Esophagus muscularis mucosa (tissue), 4 donors: Measurements from ENCODE around the gene PET117. TPM values are rescaled to one million over a fixed set of nuclear protein-coding genes. Genes with fewer than 3 reads are reported as not detected.
A peak's percentile ranks its signal among the peaks of the same experiment; 100 is the strongest.
"Not testable (repeated sequence)": the region's sequence is repeated elsewhere in the genome, so short reads cannot be mapped to it uniquely, and the experiment has no call there.

ENCODE experiments used
- DNase-seq: peaks from one replicate; pipeline ENCODE4 v3.0.0-alpha.2; 2017; ENCODE audit errors: extremely low spot score
- H3K27ac ChIP-seq, 4 donors: fragments of 200-600 bp; sonication (generic); replicated peaks in 1 of 4; 1 replicate in 3 of 4; 2 replicates in 1 of 4; pipeline ENCODE4 v1.5.1; 2016 to 2019; ENCODE audit warnings: mild to moderate bottlenecking in 1 of 4
- H3K27me3 ChIP-seq, 4 donors: fragments of 200-600 bp; sonication (generic); one replicate each; pipeline versions ENCODE4 v1.5.1 to v1.6.0; 2016 to 2019
- H3K36me3 ChIP-seq, 4 donors: fragments of 200-600 bp; sonication (generic); one replicate each; pipeline ENCODE4 v1.5.1; 2016 to 2019
- H3K4me1 ChIP-seq, 4 donors: fragments of 200-600 bp; sonication (generic); one replicate each; pipeline ENCODE4 v1.5.1; 2016 to 2019
- H3K4me3 ChIP-seq, 4 donors: fragments of 200-600 bp; sonication (generic); 1 replicate in 2 of 4; 2 replicates in 2 of 4; pipeline ENCODE4 v1.5.1; 2016 to 2019; ENCODE audit warnings: mild to moderate bottlenecking in 4 of 4, moderate library complexity in 1 of 4
- H3K9me3 ChIP-seq, 4 donors: fragments of 200-600 bp; sonication (generic); 1 replicate in 3 of 4; 2 replicates in 1 of 4; pipeline ENCODE4 v1.5.1; 2016 to 2019
- CTCF ChIP-seq, 3 experiments: fragments of 200-600 bp in 2 of 3; fragments of 450-650 bp in 1 of 3; sonication (generic) in 2 of 3; IDR thresholded peaks; one replicate each; pipeline ENCODE4 v1.5.1; 2017 to 2019; ENCODE audit warnings: antibody characterized with exemption in 3 of 3, mild to moderate bottlenecking in 2 of 3, moderate library complexity in 1 of 3
- EP300 ChIP-seq: sonication (generic); formaldehyde crosslinking; IDR thresholded peaks from one replicate; pipeline ENCODE4 v1.6.1; 2017; ENCODE audit warnings: antibody characterized with exemption
- POLR2A ChIP-seq: fragments of 450-650 bp; IDR thresholded peaks from one replicate; pipeline ENCODE4 v1.6.1; 2017; ENCODE audit warnings: antibody characterized with exemption, moderate library complexity, mild to moderate bottlenecking, low read depth
- POLR2AphosphoS5 ChIP-seq, 2 donors: sonication (generic); formaldehyde crosslinking; IDR thresholded peaks; one replicate each; pipeline ENCODE4 v1.6.1; 2017; ENCODE audit warnings: antibody characterized with exemption in 2 of 2
- WGBS: methylation state at CpG from one replicate; pipeline ENCODE4 v1.1.5; 2018; 5-methylcytosine and 5-hydroxymethylcytosine counted together
- intact Hi-C: fragments of 100-400 bp; cut with DNase I; formaldehyde crosslinking; loops from one replicate; pipeline ENCODE4 v1.15.1; 2023
- total RNA-seq, 4 donors: library from RNA; depleted of rRNA; stranded (reverse); fragments of >200 nt; gene quantifications; one replicate each; pipeline versions ENCODE4 v1.1.0 to v1.2.1, GENCODE V29; 2016

PET117 gene
- total RNA-seq, 4 donors from 2014 or later = 13.4 to 28.4 (median 16.9) TPM

GRCh38 chr20:18101125-18101810 lies 36.4 kb upstream of the PET117 start:
- H3K27me3 ChIP-seq = peaks cover 0 to 19% (median 0%) of the 10 kb centered on the region in 4 donors
- H3K36me3 ChIP-seq = no peaks in the 10 kb centered on the region
- no peaks in the 10 kb centered on the region for H3K9me3 ChIP-seq
- no peaks in the 10 kb centered on the region for H3K4me1 ChIP-seq
- H3K4me3 ChIP-seq = no peak overlapping the region
- peak; percentile 80 for DNase-seq
- intact Hi-C loops = no loop called here
- no peak overlapping the region for H3K27ac ChIP-seq
- WGBS = 44% methylated on average over 7 of the region's 7 CpGs
- no peak for TF ChIP-seq POLR2A
- TF ChIP-seq POLR2AphosphoS5 (IDR thresholded peaks at IDR 0.05) = no peak
- TF ChIP-seq CTCF (IDR thresholded peaks at IDR 0.05) = no peak
- no peak for TF ChIP-seq EP300

- intact Hi-C loops = no loop called here
- Histone ChIP-seq H3K4me3 (no peak overlapping the region), H3K4me1 (no peaks in the 10 kb centered on the region), H3K36me3 (no peaks in the 10 kb centered on the region), H3K27me3 (peaks cover 0 to 19% (median 0%) of the 10 kb centered on the region in 4 donors), H3K27ac (no peak overlapping the region), H3K9me3 (no peaks in the 10 kb centered on the region)
- WGBS = 83% methylated on average over 1 of the region's 1 CpG
- TF ChIP-seq EP300 (no peak), POLR2AphosphoS5 (IDR thresholded peaks at IDR 0.05) (no peak), CTCF (IDR thresholded peaks at IDR 0.05) (no peak), POLR2A (no peak)
- DNase-seq = no peak
Observed at GRCh38 chr20:18103497-18103896, 34.2 kb upstream of the PET117 start.

- H3K4me1 ChIP-seq = no peaks in the 10 kb centered on the region
- H3K27ac ChIP-seq = no peak overlapping the region
- no peak overlapping the region for H3K4me3 ChIP-seq
- 89% methylated on average over 2 of the region's 2 CpGs for WGBS
- H3K27me3 ChIP-seq = no peaks in the 10 kb centered on the region
- H3K36me3 ChIP-seq = no peaks in the 10 kb centered on the region
- DNase-seq = no peak
- H3K9me3 ChIP-seq = no peaks in the 10 kb centered on the region
- TF ChIP-seq POLR2AphosphoS5 (IDR thresholded peaks at IDR 0.05) = no peak
- no peak for TF ChIP-seq EP300
- TF ChIP-seq POLR2A = no peak
- no peak for TF ChIP-seq CTCF (IDR thresholded peaks at IDR 0.05)
- intact Hi-C loops = no loop called here
Observed at GRCh38 chr20:18108326-18108725, 29.3 kb upstream of the PET117 start.

GRCh38 chr20:18128574-18128973 lies 9.1 kb upstream of the PET117 start:
- H3K4me1 ChIP-seq, H3K27ac ChIP-seq, H3K4me3 ChIP-seq, DNase-seq, intact Hi-C loops, H3K36me3 ChIP-seq, H3K9me3 ChIP-seq, H3K27me3 ChIP-seq: not testable (repeated sequence)
- WGBS = 47% methylated on average over 1 of the region's 1 CpG

- no peak for DNase-seq
- Histone ChIP-seq H3K36me3 (no peaks in the 10 kb centered on the region), H3K4me1 (peaks cover 3 to 7% (median 6%) of the 10 kb centered on the region in 4 donors), H3K9me3 (no peaks in the 10 kb centered on the region), H3K4me3 (no peak overlapping the region), H3K27ac (no peak overlapping the region), H3K27me3 (no peaks in the 10 kb centered on the region)
- intact Hi-C loops = loop anchor here (5.0 kb wide), 1 partner anchor 145 kb away; no protein-coding TSS in a partner anchor
- WGBS = 92% methylated on average over 1 of the region's 1 CpG
- no peak for TF ChIP-seq POLR2A
- TF ChIP-seq POLR2AphosphoS5 (IDR thresholded peaks at IDR 0.05) = no peak
- TF ChIP-seq EP300 = no peak
- TF ChIP-seq CTCF (IDR thresholded peaks at IDR 0.05) = no peak
Observed at GRCh38 chr20:18132663-18133062, 5.0 kb upstream of the PET117 start.
